Esophagus muscularis mucosa (tissue), 4 donors: ENCODE results near the gene FKBP14. TPM values are rescaled to one million over a fixed set of nuclear protein-coding genes. Genes with fewer than 3 reads are reported as not detected.

ENCODE experiments used
- DNase-seq: peaks from one replicate; pipeline ENCODE4 v3.0.0-alpha.2; 2017; ENCODE audit errors: extremely low spot score
- H3K27ac ChIP-seq, 4 donors: fragments of 200-600 bp; sonication (generic); replicated peaks in 1 of 4; 1 replicate in 3 of 4; 2 replicates in 1 of 4; pipeline ENCODE4 v1.5.1; 2016 to 2019; ENCODE audit warnings: mild to moderate bottlenecking in 1 of 4
- H3K27me3 ChIP-seq, 4 donors: fragments of 200-600 bp; sonication (generic); one replicate each; pipeline versions ENCODE4 v1.5.1 to v1.6.0; 2016 to 2019
- H3K36me3 ChIP-seq, 4 donors: fragments of 200-600 bp; sonication (generic); one replicate each; pipeline ENCODE4 v1.5.1; 2016 to 2019
- H3K4me1 ChIP-seq, 4 donors: fragments of 200-600 bp; sonication (generic); one replicate each; pipeline ENCODE4 v1.5.1; 2016 to 2019
- H3K4me3 ChIP-seq, 4 donors: fragments of 200-600 bp; sonication (generic); 1 replicate in 2 of 4; 2 replicates in 2 of 4; pipeline ENCODE4 v1.5.1; 2016 to 2019; ENCODE audit warnings: mild to moderate bottlenecking in 4 of 4, moderate library complexity in 1 of 4
- H3K9me3 ChIP-seq, 4 donors: fragments of 200-600 bp; sonication (generic); 1 replicate in 3 of 4; 2 replicates in 1 of 4; pipeline ENCODE4 v1.5.1; 2016 to 2019
- EP300 ChIP-seq: sonication (generic); formaldehyde crosslinking; IDR thresholded peaks from one replicate; pipeline ENCODE4 v1.6.1; 2017; ENCODE audit warnings: antibody characterized with exemption
- POLR2A ChIP-seq: fragments of 450-650 bp; IDR thresholded peaks from one replicate; pipeline ENCODE4 v1.6.1; 2017; ENCODE audit warnings: antibody characterized with exemption, moderate library complexity, mild to moderate bottlenecking, low read depth
- POLR2AphosphoS5 ChIP-seq, 2 donors: sonication (generic); formaldehyde crosslinking; IDR thresholded peaks; one replicate each; pipeline ENCODE4 v1.6.1; 2017; ENCODE audit warnings: antibody characterized with exemption in 2 of 2
- WGBS: methylation state at CpG from one replicate; pipeline ENCODE4 v1.1.5; 2018; 5-methylcytosine and 5-hydroxymethylcytosine counted together
- intact Hi-C: fragments of 100-400 bp; cut with DNase I; formaldehyde crosslinking; loops from one replicate; pipeline ENCODE4 v1.15.1; 2023
- total RNA-seq, 4 donors: library from RNA; depleted of rRNA; stranded (reverse); fragments of >200 nt; gene quantifications; one replicate each; pipeline versions ENCODE4 v1.1.0 to v1.2.1, GENCODE V29; 2016
- TF ChIP-seq, protein P1 (sequence below), 3 experiments: fragments of 200-600 bp in 2 of 3; fragments of 450-650 bp in 1 of 3; sonication (generic) in 2 of 3; IDR thresholded peaks; one replicate each; pipeline ENCODE4 v1.5.1; 2017 to 2019; ENCODE audit warnings: antibody characterized with exemption in 3 of 3, mild to moderate bottlenecking in 2 of 3, moderate library complexity in 1 of 3

Gene FKBP14
- total RNA-seq, 4 donors from 2014 or later = 6.3 to 8.3 (median 7.0) TPM

DNA sequence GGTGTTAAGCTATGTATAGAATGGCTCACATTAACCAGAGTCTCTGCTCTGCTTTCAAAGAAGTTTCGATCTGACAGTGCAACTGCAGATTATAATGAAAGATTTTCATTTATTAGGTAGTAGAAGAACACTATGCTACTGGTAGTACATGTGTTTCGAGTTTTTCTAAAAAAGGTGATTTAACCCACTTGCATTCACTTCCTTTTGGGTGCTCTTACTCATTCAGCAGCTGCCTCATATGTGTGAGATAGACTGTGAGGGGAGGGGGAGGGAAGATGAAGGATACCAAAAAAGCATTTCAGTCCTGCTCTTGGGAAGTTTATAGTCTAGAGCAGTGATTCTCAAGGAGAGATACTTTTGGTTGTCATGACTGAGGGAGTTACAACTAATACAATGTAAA, 22.1 kb upstream of the FKBP14 start:
- no peak overlapping the region for H3K4me3 ChIP-seq
- H3K4me1 ChIP-seq = no peaks in the 10 kb centered on the region
- WGBS = 88% methylated on average over 2 of the region's 2 CpGs
- DNase-seq = no peak
- no peak for TF ChIP-seq POLR2A
- TF ChIP-seq, protein P1, sequence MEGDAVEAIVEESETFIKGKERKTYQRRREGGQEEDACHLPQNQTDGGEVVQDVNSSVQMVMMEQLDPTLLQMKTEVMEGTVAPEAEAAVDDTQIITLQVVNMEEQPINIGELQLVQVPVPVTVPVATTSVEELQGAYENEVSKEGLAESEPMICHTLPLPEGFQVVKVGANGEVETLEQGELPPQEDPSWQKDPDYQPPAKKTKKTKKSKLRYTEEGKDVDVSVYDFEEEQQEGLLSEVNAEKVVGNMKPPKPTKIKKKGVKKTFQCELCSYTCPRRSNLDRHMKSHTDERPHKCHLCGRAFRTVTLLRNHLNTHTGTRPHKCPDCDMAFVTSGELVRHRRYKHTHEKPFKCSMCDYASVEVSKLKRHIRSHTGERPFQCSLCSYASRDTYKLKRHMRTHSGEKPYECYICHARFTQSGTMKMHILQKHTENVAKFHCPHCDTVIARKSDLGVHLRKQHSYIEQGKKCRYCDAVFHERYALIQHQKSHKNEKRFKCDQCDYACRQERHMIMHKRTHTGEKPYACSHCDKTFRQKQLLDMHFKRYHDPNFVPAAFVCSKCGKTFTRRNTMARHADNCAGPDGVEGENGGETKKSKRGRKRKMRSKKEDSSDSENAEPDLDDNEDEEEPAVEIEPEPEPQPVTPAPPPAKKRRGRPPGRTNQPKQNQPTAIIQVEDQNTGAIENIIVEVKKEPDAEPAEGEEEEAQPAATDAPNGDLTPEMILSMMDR (IDR thresholded peaks at IDR 0.05) = no peak
- TF ChIP-seq EP300 = no peak
- no peak for TF ChIP-seq POLR2AphosphoS5 (IDR thresholded peaks at IDR 0.05)
- H3K9me3 ChIP-seq = no peaks in the 10 kb centered on the region
- intact Hi-C loops = no loop called here
- no peaks in the 10 kb centered on the region for H3K27me3 ChIP-seq
- H3K36me3 ChIP-seq = peaks cover 0 to 68% (median 59%) of the 10 kb centered on the region in 4 donors
- no peak overlapping the region for H3K27ac ChIP-seq

DNA sequence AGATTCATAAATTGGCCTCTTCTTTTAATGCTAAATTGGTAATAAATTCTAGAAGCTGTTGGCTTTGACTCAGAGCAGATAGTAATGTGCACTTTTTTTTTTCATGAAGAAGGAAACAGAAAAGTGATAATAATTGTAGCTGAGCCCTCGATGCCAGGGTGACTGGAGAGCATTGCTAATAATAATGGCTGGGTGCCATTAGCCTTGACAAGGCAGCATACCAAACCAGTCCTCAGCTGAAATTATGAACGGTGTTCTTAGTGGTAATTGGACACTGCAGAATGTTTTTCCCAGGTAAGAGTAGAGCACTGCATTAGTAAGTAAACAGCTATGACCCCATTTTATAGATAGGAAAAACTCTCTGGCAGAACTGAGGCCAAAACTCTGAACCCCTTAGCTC, 20.6 kb upstream of the FKBP14 start:
- intact Hi-C loops = no loop called here
- Histone ChIP-seq H3K27ac (no peak overlapping the region), H3K4me3 (no peak overlapping the region), H3K36me3 (peaks cover 0 to 59% (median 52%) of the 10 kb centered on the region in 4 donors), H3K4me1 (no peaks in the 10 kb centered on the region), H3K27me3 (no peaks in the 10 kb centered on the region), H3K9me3 (no peaks in the 10 kb centered on the region)
- no peak for DNase-seq
- TF ChIP-seq POLR2AphosphoS5 (IDR thresholded peaks at IDR 0.05) (no peak), POLR2A (no peak)
- WGBS = 88% methylated on average over 2 of the region's 2 CpGs

DNA sequence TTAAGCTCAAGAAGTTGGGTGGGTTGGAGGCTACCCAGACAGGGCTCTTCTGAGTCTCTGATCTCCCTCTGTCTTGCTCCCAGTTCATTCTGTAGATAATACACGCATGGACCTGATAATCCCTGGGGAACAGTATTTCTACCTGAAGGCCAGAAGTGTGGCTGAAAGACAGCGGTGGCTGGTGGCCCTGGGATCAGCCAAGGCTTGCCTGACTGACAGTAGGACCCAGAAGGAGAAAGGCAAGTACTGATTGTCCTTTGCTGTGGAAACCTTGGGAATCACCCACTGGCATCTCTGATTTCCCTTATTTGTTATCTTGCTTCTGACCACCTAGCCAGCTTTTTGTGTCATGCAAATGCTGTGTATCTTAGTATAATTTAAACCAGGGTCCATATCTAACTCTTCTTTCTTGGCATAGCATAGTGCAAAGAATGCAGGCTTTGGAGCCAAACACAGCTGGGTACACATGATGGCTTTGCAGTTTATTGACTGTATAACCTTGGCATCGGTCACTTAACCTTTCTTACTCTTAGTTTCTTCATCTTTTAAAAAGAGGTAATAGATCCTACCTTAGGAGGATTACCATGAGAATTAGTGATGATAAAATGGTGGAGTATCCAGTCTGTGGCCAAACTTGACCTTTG, 19.7 kb upstream of the FKBP14 start:
- WGBS = 97% methylated on average over 3 of the region's 3 CpGs
- H3K9me3 ChIP-seq = no peaks in the 10 kb centered on the region

DNA sequence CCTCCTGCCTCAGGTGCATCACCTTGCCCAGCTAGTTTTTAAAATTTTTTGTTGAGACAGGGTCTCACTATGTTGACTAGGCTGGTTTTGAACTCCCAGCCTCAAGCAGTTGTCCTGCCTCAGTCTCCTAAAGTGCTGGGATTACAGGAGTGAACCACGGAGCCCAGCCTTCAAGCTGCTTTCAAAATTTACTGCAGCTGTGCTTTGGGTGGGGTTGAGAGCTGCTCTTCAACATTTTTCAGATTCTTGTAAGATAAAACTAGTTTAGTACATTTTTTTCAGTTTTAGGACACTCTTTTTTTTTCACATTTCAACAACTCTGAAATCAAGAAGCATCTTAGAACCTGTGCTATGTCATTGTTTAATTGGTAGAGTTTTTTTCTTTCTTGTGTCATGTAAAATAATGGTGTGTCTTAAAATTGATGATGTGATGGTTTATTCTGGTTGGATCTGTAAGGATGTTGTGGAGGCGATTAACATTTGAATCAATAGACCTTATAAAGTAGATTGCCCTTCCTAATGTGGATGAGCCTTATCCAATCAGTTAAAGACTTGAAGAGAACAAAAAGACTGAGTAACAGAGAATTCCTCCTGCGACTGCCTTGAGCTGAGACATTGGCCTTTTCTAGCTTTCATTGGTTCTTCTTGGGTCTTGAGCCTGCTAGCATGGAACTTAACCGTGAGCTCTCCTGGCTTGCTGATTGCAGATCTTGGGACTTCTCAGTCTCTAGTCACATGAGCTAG, 15.2 kb upstream of the FKBP14 start:
- no peaks in the 10 kb centered on the region for H3K9me3 ChIP-seq
- TF ChIP-seq, protein P1 (IDR thresholded peaks at IDR 0.05) = no peak
- TF ChIP-seq POLR2AphosphoS5 (IDR thresholded peaks at IDR 0.05) (no peak), EP300 (no peak), POLR2A (no peak)
- WGBS = 93% methylated on average over 4 of the region's 4 CpGs
- H3K4me1 ChIP-seq = peaks cover 0 to 34% (median 20%) of the 10 kb centered on the region in 4 donors
- intact Hi-C loops = no loop called here
- no peaks in the 10 kb centered on the region for H3K27me3 ChIP-seq
- peaks cover 0 to 17% (median 13%) of the 10 kb centered on the region in 4 donors for H3K36me3 ChIP-seq
- DNase-seq = no peak
- H3K27ac ChIP-seq = no peak overlapping the region
- H3K4me3 ChIP-seq = no peak overlapping the region

More for the DNA sequence above, 19.7 kb upstream of the FKBP14 start:
- Histone ChIP-seq H3K4me1 (peaks cover 0 to 3% (median 2%) of the 10 kb centered on the region in 4 donors), H3K4me3 (no peak overlapping the region), H3K27me3 (no peaks in the 10 kb centered on the region), H3K27ac (no peak overlapping the region), H3K36me3 (peaks cover 0 to 52% (median 44%) of the 10 kb centered on the region in 4 donors)
- no peak for DNase-seq
- TF ChIP-seq, protein P1 (IDR thresholded peaks at IDR 0.05) = no peak
- no peak for TF ChIP-seq POLR2AphosphoS5 (IDR thresholded peaks at IDR 0.05)
- TF ChIP-seq POLR2A = no peak
- TF ChIP-seq EP300 = no peak
- intact Hi-C loops = no loop called here

DNA sequence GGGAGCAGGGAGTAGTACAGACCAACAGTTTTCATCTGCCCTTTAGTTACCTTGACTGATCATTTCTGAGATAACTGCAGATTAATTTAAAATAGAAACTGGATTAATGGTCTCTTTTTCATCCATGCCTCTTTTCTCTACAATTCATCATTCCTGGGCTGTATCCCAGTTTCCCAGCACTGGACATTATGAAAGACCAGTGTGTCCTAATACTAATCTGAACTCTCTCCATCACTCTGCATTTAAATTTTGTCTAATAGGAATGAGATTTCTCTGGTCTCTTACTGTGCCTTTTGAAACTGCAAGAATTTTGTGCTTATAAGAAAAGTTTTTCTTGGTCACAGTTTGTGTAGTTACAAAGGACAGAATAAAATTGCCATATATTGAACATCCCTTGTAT, 14.4 kb upstream of the FKBP14 start:
- intact Hi-C loops = no loop called here
- H3K27ac ChIP-seq = no peak overlapping the region

More for the DNA sequence above, 14.4 kb upstream of the FKBP14 start:
- no peaks in the 10 kb centered on the region for H3K9me3 ChIP-seq
- TF ChIP-seq EP300 (no peak), POLR2A (no peak), POLR2AphosphoS5 (IDR thresholded peaks at IDR 0.05) (no peak)
- TF ChIP-seq, protein P1 (IDR thresholded peaks at IDR 0.05) = no peak
- no peak for DNase-seq
- H3K36me3 ChIP-seq = peaks cover 0 to 10% (median 5%) of the 10 kb centered on the region in 4 donors
- H3K4me1 ChIP-seq = peaks cover 0 to 34% (median 20%) of the 10 kb centered on the region in 4 donors
- no peak overlapping the region for H3K4me3 ChIP-seq
- H3K27me3 ChIP-seq = no peaks in the 10 kb centered on the region
